GM23338 (cell line): ENCODE results near the gene PKHD1. TPM values are rescaled to one million over a fixed set of nuclear protein-coding genes. Genes with fewer than 3 reads are reported as not detected.

Experiments
- ATAC-seq: fragments of 200-7000 bp; cut with Tn5 transposase; 3 replicates; pipeline ENCODE4 v1.9.1; 2020
- DNase-seq: peaks from one replicate; pipeline ENCODE4 v3.0.0-alpha.2; 2015; ENCODE audit warnings: low spot score
- H2AFZ ChIP-seq: fragments of 200-600 bp; sonication (generic); 2 replicates; pipeline ENCODE4 v1.8.0; 2016; ENCODE audit warnings: antibody characterized with exemption, mild to moderate bottlenecking, moderate library complexity
- H3F3A ChIP-seq: fragments of 200-600 bp; sonication (generic); replicated peaks from 2 replicates; pipeline ENCODE4 v1.8.0; 2017; ENCODE audit warnings: antibody characterized with exemption, mixed run types, low read depth
- H3K27ac ChIP-seq: fragments of 200-600 bp; sonication (generic); 2 replicates; pipeline ENCODE4 v1.6.1; 2016; ENCODE audit warnings: low read depth
- H3K27me3 ChIP-seq: fragments of 200-600 bp; sonication (generic); 2 replicates; pipeline ENCODE4 v1.8.0; 2016; ENCODE audit warnings: mild to moderate bottlenecking, mixed run types, moderate library complexity; ENCODE audit not compliant: insufficient read depth
- H3K36me3 ChIP-seq: fragments of 200-600 bp; sonication (generic); 2 replicates; pipeline ENCODE4 v1.8.0; 2016; ENCODE audit warnings: mild to moderate bottlenecking; ENCODE audit not compliant: insufficient read depth
- H3K4me1 ChIP-seq: fragments of 200-600 bp; sonication (generic); 2 replicates; pipeline ENCODE4 v1.8.0; 2016; ENCODE audit warnings: mild to moderate bottlenecking, moderate library complexity; ENCODE audit not compliant: insufficient read depth
- H3K4me2 ChIP-seq: fragments of 200-600 bp; sonication (generic); 2 replicates; pipeline ENCODE4 v1.7.1; 2017; ENCODE audit warnings: mixed run types
- H3K4me3 ChIP-seq: fragments of 200-600 bp; sonication (generic); 2 replicates; pipeline ENCODE4 v1.6.1; 2016; ENCODE audit warnings: mixed run types
- H3K79me2 ChIP-seq: fragments of 200-600 bp; sonication (generic); replicated peaks from 2 replicates; pipeline ENCODE4 v1.8.0; 2017; ENCODE audit warnings: mild to moderate bottlenecking; ENCODE audit not compliant: insufficient read depth
- H3K9me2 ChIP-seq: fragments of 200-600 bp; sonication (generic); 2 replicates; pipeline ENCODE4 v1.8.0; 2017; ENCODE audit not compliant: insufficient read depth
- H4K20me1 ChIP-seq: fragments of 200-600 bp; sonication (generic); replicated peaks from 2 replicates; pipeline ENCODE4 v1.8.0; 2017; ENCODE audit warnings: mild to moderate bottlenecking; ENCODE audit not compliant: insufficient read depth
- H3K27ac Mint-ChIP-seq: 2 replicates; pipeline ENCODE4 v1.8.0; 2020; ENCODE audit warnings: inconsistent platforms, mild to moderate bottlenecking, moderate library complexity, mixed read lengths
- H3K27me3 Mint-ChIP-seq: 3 replicates; pipeline ENCODE4 v1.8.0; 2022; ENCODE audit warnings: low read depth, mild to moderate bottlenecking, moderate library complexity, mixed read lengths, inconsistent platforms; ENCODE audit not compliant: insufficient read depth, poor library complexity
- H3K36me3 Mint-ChIP-seq: 3 replicates; pipeline ENCODE4 v1.8.0; 2021; ENCODE audit warnings: low read depth, mild to moderate bottlenecking, inconsistent platforms, moderate library complexity, mixed read lengths
- H3K4me1 Mint-ChIP-seq: 3 replicates; pipeline ENCODE4 v1.8.0; 2020; ENCODE audit warnings: mild to moderate bottlenecking, inconsistent platforms, mixed read lengths
- H3K4me3 Mint-ChIP-seq: 3 replicates; pipeline ENCODE4 v1.8.0; 2021; ENCODE audit warnings: moderate library complexity, mild to moderate bottlenecking, inconsistent platforms, mixed read lengths
- H3K9me3 Mint-ChIP-seq: 3 replicates; pipeline ENCODE4 v1.8.0; 2020; ENCODE audit warnings: moderate library complexity, mild to moderate bottlenecking, inconsistent platforms, mixed read lengths
- CREB1 ChIP-seq: fragments of 250-450 bp; sonication (Bioruptor Pico); IDR thresholded peaks from 2 replicates; pipeline ENCODE4 v1.5.0; 2020; ENCODE audit warnings: low read depth, mild to moderate bottlenecking, moderate library complexity
- EZH2 ChIP-seq: fragments of 200-600 bp; sonication (generic); IDR thresholded peaks from one replicate; pipeline ENCODE4 v1.8.0; 2017; ENCODE audit warnings: antibody characterized with exemption, mild to moderate bottlenecking, low read depth; ENCODE audit not compliant: unreplicated experiment
- EZH2phosphoT487 ChIP-seq: fragments of 200-600 bp; sonication (generic); IDR thresholded peaks from one replicate; pipeline ENCODE4 v1.8.1; 2018; ENCODE audit warnings: antibody characterized with exemption; ENCODE audit not compliant: unreplicated experiment
- JUNB ChIP-seq: IDR thresholded peaks from one replicate; pipeline ENCODE4 v1.6.1; 2016; ENCODE audit warnings: antibody characterized with exemption; ENCODE audit not compliant: unreplicated experiment
- NANOG ChIP-seq: IDR thresholded peaks from 2 replicates; pipeline ENCODE4 v1.6.1; 2016; ENCODE audit warnings: antibody characterized with exemption, borderline replicate concordance
- POLR2AphosphoS5 ChIP-seq: IDR thresholded peaks from 2 replicates; pipeline ENCODE4 v1.6.1; 2016; ENCODE audit warnings: antibody characterized with exemption, low read depth
- STAT1 ChIP-seq: IDR thresholded peaks from one replicate; pipeline ENCODE4 v1.6.1; 2016; ENCODE audit warnings: antibody characterized with exemption; ENCODE audit not compliant: unreplicated experiment
- ZNF114 ChIP-seq: fragments of 250-450 bp; sonication (Bioruptor Pico); IDR thresholded peaks from 2 replicates; pipeline ENCODE4 v1.5.0; 2020; ENCODE audit warnings: mild to moderate bottlenecking, moderate library complexity
- ZNF331 ChIP-seq: fragments of 250-450 bp; sonication (Bioruptor Pico); IDR thresholded peaks from 2 replicates; pipeline ENCODE4 v1.5.0; 2020; ENCODE audit warnings: low read depth, mild to moderate bottlenecking, moderate library complexity
- polyA plus RNA-seq: library from polyadenylated mRNA; unstranded; fragments of >200 nt; fragmentation: Nextera tagmentation; extraction: Ambion mirVana; gene quantifications from 2 replicates; pipeline ENCODE4 v1.2.1, GENCODE V29; 2016
- total RNA-seq: library from RNA; depleted of rRNA; stranded (reverse); fragments of >200 nt; shearing (Covaris generic); gene quantifications from 2 replicates; pipeline ENCODE4 v1.2.3, GENCODE V29; 2014
- TF ChIP-seq, protein P1 (sequence below): IDR thresholded peaks from one replicate; pipeline ENCODE4 v1.6.1; 2018; ENCODE audit warnings: antibody characterized with exemption; ENCODE audit not compliant: unreplicated experiment
- TF ChIP-seq, protein P2 (sequence below), 2 experiments: fragments of 200-600 bp in 1 of 2; sonication (generic) in 1 of 2; conservative IDR thresholded peaks; 2 replicates each; pipeline versions ENCODE4 v1.5.1 to v1.6.1; 2016 to 2017; ENCODE audit warnings: antibody characterized with exemption in 2 of 2, low read depth in 2 of 2, mild to moderate bottlenecking in 2 of 2, moderate library complexity in 1 of 2

The PKHD1 gene
- total and polyA plus RNA-seq, 2 experiments from 2014 or later, result 0.03 to 0.07 TPM

GRCh38 chr6:52016915-52017748 lies 70.3 kb downstream of the PKHD1 start:
- Mint-ChIP-seq H3K36me3 (no peaks in the 10 kb centered on the region), H3K27me3 (peaks cover 3% of the 10 kb centered on the region), H3K4me1 (peaks cover 33% of the 10 kb centered on the region), H3K9me3 (no peaks in the 10 kb centered on the region), H3K4me3 (no peak overlapping the region), H3K27ac (no peak overlapping the region)
- Histone ChIP-seq H3K4me3 (no peak overlapping the region), H3K27me3 (no peaks in the 10 kb centered on the region), H3K4me1 (peaks cover 22% of the 10 kb centered on the region), H4K20me1 (no peaks in the 10 kb centered on the region), H3F3A (no peaks in the 10 kb centered on the region), H2AFZ (no peak overlapping the region), H3K36me3 (no peaks in the 10 kb centered on the region), H3K79me2 (no peaks in the 10 kb centered on the region), H3K27ac (no peak overlapping the region), H3K4me2 (0 out of 2 replicates have a peak overlapping the region, but pooled peaks have one; percentile 4), H3K9me2 (peaks cover 4% of the 10 kb centered on the region; the same call in 1 of the 2 replicates)
- TF ChIP-seq EZH2phosphoT487, result no peak
- no peak for TF ChIP-seq EZH2
- no peak for TF ChIP-seq JUNB
- no peak for TF ChIP-seq POLR2AphosphoS5
- TF ChIP-seq, protein P1, sequence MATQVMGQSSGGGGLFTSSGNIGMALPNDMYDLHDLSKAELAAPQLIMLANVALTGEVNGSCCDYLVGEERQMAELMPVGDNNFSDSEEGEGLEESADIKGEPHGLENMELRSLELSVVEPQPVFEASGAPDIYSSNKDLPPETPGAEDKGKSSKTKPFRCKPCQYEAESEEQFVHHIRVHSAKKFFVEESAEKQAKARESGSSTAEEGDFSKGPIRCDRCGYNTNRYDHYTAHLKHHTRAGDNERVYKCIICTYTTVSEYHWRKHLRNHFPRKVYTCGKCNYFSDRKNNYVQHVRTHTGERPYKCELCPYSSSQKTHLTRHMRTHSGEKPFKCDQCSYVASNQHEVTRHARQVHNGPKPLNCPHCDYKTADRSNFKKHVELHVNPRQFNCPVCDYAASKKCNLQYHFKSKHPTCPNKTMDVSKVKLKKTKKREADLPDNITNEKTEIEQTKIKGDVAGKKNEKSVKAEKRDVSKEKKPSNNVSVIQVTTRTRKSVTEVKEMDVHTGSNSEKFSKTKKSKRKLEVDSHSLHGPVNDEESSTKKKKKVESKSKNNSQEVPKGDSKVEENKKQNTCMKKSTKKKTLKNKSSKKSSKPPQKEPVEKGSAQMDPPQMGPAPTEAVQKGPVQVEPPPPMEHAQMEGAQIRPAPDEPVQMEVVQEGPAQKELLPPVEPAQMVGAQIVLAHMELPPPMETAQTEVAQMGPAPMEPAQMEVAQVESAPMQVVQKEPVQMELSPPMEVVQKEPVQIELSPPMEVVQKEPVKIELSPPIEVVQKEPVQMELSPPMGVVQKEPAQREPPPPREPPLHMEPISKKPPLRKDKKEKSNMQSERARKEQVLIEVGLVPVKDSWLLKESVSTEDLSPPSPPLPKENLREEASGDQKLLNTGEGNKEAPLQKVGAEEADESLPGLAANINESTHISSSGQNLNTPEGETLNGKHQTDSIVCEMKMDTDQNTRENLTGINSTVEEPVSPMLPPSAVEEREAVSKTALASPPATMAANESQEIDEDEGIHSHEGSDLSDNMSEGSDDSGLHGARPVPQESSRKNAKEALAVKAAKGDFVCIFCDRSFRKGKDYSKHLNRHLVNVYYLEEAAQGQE, result no peak
- TF ChIP-seq CREB1 (CRISPR knock-in tag), result no peak
- peak; percentile 54 for ATAC-seq
- DNase-seq, result peak; percentile 69

GRCh38 chr6:52015953-52016352 lies 71.5 kb downstream of the PKHD1 start:
- Histone ChIP-seq H3K36me3 (no peaks in the 10 kb centered on the region), H3K27ac (no peak overlapping the region), H3K79me2 (no peaks in the 10 kb centered on the region), H3F3A (no peaks in the 10 kb centered on the region), H3K4me2 (no peak overlapping the region), H2AFZ (no peak overlapping the region), H3K9me2 (peaks cover 4% of the 10 kb centered on the region; the same call in 1 of the 2 replicates), H3K4me1 (peaks cover 15% of the 10 kb centered on the region), H4K20me1 (no peaks in the 10 kb centered on the region), H3K4me3 (no peak overlapping the region), H3K27me3 (no peaks in the 10 kb centered on the region)
- H3K27ac Mint-ChIP-seq, result no peak overlapping the region
- no peak overlapping the region for H3K4me3 Mint-ChIP-seq
- DNase-seq (no peak), ATAC-seq (no peak)
- H3K9me3 Mint-ChIP-seq, result no peaks in the 10 kb centered on the region
- H3K36me3 Mint-ChIP-seq, result no peaks in the 10 kb centered on the region
- peaks cover 22% of the 10 kb centered on the region for H3K4me1 Mint-ChIP-seq
- peaks cover 3% of the 10 kb centered on the region for H3K27me3 Mint-ChIP-seq
- TF ChIP-seq, protein P2, sequence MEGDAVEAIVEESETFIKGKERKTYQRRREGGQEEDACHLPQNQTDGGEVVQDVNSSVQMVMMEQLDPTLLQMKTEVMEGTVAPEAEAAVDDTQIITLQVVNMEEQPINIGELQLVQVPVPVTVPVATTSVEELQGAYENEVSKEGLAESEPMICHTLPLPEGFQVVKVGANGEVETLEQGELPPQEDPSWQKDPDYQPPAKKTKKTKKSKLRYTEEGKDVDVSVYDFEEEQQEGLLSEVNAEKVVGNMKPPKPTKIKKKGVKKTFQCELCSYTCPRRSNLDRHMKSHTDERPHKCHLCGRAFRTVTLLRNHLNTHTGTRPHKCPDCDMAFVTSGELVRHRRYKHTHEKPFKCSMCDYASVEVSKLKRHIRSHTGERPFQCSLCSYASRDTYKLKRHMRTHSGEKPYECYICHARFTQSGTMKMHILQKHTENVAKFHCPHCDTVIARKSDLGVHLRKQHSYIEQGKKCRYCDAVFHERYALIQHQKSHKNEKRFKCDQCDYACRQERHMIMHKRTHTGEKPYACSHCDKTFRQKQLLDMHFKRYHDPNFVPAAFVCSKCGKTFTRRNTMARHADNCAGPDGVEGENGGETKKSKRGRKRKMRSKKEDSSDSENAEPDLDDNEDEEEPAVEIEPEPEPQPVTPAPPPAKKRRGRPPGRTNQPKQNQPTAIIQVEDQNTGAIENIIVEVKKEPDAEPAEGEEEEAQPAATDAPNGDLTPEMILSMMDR (conservative IDR thresholded peaks at IDR 0.05; ENCODE audit: low read depth in 2 of 2), result no peak
- no peak for TF ChIP-seq EZH2phosphoT487
- TF ChIP-seq ZNF114 (CRISPR knock-in tag), result no peak
- no peak for TF ChIP-seq ZNF331 (CRISPR knock-in tag)
- TF ChIP-seq CREB1 (CRISPR knock-in tag), result no peak
- TF ChIP-seq EZH2, result no peak
- TF ChIP-seq JUNB, result no peak
- TF ChIP-seq, protein P1, result no peak
- TF ChIP-seq NANOG, result no peak
- no peak for TF ChIP-seq POLR2AphosphoS5
- TF ChIP-seq STAT1, result no peak
